Activated CD4-positive, alpha-beta T cell treated with anti-CD3 and anti-CD28 coated beads, Interleukin-2, amount 50 U/mL, for 24 hours (primary cell): ENCODE data around the gene SGPP2.

Source experiments
- DNase-seq, 2 donors: peaks; one replicate each; pipeline ENCODE4 v3.0.0-alpha.2; 2020; ENCODE audit warnings: low read depth in 1 of 2, low spot score in 1 of 2

SGPP2 gene

GRCh38 chr2:222523783-222524544 is 99.6 kb downstream of the SGPP2 start:
- no peak for DNase-seq

GRCh38 chr2:222525811-222526210 is 101.5 kb downstream of the SGPP2 start:
- DNase-seq = no peak

GRCh38 chr2:222526480-222527277 is 102.3 kb downstream of the SGPP2 start:
- DNase-seq = no peak

DNA sequence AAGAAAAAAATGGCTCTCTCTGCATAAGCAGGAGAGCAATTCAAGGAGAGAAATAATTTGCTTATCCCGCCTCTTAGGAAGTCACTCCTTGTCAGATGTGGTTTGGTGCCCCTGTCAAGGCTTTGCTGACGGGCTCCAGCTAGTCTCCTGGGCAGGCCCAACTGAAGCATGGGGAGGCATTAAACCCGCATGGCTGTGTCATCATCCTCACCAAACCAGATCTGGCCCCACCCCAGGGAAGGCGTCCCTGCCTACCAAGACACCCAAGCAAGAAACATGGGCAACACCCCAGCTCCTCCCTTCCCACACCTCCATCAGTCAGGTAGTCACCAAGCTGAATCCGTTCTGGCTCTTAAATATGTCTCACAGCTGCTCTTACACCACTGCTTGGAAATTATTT is 108.0 kb downstream of the SGPP2 start:
- no peak for DNase-seq

DNA sequence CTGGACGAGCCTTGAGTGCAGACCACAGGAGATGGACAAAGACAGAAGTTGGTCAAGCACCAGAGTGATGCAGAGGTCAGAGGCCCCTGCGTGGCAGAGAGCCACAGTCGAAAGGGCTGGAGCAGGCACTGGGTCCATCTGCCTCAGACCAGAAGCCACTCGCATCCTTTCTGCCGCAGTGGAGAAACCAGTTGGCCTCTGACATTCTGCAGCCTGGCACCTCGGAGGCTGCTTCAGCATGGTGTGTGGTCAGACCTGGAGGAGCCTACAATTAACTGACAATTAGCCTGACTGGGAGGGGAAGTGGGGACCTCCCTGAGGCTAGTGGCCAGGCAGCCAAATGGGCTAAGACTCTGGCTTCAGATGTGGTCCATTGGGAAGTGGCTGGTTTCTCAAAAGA is 111.1 kb downstream of the SGPP2 start:
- DNase-seq = no peak

DNA sequence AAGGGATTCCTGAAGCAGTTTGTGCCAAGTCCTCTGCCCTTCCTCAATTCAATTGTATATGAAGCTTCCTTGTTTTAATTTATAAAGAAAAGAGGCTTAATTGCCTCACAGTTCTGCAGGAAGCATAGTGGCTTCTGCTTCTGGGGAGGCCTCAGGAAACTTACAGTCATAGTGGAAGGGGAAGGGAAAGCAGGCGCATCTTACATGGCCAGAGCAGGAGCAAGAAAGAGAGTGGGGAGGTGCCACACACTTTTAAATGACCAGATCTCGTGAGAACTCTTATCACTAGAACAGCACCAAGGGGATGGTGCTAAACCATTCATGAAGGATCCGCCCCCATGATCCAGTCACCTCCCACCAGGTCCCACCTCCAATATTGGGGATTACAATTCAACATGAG is 114.2 kb downstream of the SGPP2 start:
- DNase-seq = no peak

GRCh38 chr2:222544661-222545060 is 120.3 kb downstream of the SGPP2 start:
- DNase-seq = no peak

DNA sequence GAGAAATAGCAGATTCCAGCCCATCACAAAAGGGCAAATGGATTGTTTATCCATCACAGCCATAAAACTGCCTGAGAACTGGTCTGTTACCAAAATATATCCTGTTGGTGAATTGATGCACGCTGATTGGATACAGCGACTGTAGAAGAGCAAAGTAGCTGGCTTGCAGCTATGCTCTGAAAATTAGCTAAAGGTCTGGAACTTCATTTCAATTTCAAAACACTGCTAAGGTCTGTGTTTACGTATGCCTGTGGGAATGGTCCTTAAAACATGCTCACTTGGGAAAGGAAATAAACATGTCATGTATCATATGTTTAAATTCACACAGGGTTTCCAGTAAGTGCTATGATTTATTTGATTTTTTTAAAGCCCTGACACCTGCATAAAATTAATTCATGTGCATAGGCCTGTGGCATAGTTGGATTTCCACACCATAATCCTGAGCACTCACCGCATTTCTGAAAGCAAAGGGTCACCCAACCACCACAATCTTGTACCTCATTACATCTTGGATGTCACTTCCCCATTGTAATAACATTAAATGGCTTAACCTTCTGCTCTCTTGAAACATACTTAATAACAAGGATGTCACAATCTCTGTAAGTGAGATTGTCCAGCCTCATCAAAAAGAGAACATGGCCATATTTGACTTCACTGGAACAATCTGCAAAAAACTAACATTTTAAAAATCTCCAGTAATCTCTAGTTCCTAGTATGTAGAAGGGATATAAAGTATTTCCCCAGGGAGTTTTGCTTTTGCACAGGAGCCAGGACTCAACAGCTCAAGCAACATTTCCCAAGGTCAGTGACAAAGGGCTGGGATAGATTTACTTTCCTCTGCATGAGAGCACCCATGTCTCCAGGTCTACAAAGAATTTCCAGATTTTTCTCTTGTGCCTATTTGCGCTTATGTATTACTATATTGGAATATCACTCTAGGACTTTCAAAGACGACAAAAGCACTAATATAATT is 121.8 kb downstream of the SGPP2 start:
- no peak for DNase-seq

GRCh38 chr2:222547083-222547482 is 122.7 kb downstream of the SGPP2 start:
- DNase-seq = no peak

- no peak for DNase-seq
These were observed 124.6 kb downstream of the SGPP2 start for GRCh38 chr2:222548992-222549391.

DNA sequence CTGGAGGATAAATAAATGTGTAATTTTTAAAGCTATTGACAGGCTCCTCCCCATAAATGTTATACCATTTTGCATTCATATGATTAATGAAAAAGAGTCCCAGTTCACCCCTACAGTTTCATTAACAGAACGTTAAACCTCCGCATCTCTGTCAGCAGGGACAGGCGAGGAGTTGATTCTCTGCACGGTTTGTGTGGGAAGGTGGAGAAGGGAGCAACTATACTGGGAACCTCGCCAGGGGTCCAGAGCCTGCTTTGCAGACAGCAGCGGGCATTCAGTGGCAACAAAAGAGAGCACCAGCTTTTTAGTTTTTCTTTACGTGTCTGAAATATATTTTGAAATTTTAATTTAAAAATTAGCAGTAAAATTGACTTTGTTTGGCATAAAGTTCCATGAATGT is 130.2 kb downstream of the SGPP2 start:
- no peak for DNase-seq

GRCh38 chr2:222561151-222561550 is 136.8 kb downstream of the SGPP2 start:
- DNase-seq = no peak

DNA sequence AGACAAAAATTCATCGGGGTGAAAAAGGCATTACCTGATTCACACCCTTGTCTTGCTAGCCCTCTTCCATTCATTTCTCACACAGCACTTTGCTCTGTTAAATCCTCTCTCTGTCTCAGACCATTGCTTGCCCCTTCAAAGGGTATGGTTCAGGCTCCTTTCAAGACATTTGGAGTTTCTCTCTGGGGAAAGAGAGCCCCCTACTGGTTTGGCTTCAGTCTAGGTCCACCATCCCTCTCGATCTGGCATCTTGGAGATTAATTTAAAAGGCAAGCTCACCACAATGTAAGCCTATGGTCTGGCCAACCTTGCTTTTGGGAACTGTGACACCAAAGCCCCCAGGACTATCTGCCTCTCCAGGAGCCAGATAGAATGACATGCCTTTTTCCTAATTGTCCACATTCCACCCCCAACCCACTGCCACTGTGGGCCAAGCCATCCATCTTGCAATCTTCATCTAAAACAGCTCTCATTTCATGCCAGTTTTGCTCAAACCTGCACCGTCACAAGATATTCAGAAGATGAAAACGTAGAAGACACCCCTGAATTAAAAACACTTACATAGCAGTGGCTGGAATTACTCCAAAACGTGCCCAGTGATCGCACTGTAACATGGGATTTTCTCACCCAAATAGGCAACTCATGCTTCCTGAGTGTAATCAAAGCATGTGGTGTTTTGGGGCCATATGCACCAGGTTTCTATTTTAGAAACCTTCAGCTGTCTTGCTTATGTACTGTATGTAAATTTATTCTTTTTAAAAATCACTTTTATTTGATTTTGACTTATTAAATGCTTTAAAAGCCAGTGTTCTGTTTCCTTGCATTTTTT is 137.7 kb downstream of the SGPP2 start:
- no peak for DNase-seq

DNA sequence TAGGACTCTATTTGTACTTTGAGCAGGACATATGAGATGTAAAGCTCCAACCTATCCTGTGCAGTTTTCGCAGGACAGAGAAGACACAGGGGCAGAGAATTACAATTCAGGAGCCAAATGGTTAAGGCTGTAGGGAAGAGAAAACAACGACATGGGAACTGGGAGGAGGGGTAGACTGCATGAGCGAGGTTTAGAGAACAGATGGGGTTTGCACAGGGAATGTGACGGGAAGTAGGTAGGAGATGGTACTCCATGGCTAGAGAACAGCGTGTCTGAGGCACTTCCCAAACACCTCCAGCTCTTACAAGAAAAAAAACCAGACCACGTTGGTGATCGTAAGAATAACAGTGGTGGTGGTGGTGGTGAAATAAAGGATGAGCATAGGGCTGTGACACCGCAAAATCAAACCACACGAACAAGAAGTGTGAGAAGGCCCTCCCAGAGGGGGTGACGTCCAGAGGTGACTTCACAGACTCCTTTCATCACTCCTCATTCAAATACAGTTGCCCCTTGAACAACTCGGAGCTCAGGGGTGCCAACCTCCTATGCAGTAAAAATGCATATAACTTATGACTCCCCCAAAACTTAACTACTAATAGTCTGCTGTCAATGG is 138.9 kb downstream of the SGPP2 start:
- no peak for DNase-seq

DNA sequence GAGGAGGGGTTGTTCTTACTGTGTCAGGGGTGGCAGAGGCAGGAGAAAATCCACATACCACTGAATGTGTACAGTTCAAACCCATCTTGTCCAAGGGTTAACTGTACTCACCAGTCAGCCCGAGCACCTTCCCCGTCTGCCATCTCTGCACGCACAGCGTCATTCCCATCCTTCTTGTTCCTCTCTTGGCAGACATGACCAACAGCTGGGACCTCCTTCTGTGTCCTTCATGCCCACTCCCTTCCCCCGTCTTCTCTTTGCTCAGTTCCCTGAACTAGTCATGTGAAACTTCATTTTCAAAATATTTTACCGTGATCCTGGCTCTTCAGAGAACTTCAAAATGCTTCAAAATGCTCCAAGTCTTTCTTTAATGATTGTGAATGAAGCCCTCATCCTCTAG is 139.6 kb downstream of the SGPP2 start:
- DNase-seq = no peak

DNA sequence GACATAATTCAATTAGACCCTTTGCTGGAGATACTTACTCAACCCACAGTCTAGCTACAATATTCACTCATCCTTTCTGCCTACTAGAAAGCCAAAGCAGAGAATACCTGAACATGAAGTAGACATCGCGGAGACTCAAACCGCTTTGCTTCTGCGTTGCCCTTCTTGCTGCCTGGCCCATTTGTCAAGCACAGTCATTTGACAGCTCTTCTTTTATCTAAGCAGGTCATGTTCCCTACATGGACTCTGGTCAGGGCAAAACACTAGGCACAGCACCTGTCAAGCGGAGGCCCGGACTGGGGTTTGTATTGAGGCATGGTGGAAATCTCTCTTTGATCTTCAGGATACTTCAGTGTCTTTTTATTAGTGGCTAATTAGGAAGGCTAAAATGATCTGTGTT is 141.9 kb downstream of the SGPP2 start:
- no peak for DNase-seq

DNA sequence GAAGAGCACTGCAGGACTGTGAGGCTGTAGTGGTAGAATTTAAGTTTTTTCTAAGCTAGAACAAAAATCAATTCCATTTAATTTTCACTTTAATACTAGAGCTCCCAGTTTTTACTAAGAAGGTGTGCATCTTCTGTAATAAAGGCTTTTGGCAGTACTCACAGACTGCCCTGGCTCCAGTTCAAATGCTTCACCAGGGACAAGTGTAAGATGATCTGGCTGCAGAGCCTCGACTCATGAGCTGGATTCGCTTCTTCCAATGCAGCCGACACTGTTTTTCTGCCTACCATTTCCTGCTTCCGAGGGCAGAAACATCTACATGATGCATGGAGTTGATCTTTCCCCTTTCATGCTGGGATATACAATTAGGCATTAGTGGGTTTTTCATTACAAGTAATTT is 144.5 kb downstream of the SGPP2 start:
- DNase-seq = no peak

DNA sequence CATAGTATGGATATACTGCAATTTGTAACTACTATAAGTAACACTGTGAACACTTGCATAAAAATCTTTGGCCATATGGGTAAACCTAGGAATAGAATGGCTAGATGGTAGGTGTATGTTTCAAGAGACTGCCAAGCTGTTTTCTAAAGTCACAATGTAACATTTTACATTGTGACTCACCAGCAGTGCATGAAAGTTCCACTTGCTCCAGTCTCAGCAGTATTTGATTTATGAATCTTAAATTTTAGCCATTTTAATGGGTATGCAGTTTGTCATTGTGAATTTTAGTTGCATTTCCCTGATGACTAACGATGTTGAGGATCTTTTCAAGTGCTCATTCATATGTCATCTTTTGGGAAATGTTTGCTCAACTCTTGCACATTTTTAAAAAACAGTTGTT is 145.5 kb downstream of the SGPP2 start:
- no peak for DNase-seq

DNA sequence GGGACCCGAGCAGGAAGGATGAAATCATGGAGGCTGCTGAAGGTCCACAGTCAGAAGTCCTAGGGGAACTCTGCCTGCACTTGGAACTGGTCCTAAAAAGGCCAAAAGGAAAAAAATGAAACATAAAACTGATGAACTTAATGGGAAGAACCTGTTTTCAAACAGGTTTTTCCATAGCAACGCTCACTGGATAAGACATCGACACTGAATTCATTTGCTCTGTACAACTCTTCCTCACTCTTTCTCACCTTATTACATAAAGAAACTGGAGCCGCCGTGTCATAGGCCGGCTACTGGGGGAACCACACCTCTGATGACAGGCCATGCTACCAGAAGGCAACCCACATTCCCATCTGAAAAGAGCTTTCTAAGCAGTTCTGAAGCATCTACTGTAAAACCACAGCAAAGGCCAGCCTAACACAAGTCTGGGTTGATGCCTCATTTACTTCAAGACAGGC is 147.9 kb downstream of the SGPP2 start:
- DNase-seq = no peak

DNA sequence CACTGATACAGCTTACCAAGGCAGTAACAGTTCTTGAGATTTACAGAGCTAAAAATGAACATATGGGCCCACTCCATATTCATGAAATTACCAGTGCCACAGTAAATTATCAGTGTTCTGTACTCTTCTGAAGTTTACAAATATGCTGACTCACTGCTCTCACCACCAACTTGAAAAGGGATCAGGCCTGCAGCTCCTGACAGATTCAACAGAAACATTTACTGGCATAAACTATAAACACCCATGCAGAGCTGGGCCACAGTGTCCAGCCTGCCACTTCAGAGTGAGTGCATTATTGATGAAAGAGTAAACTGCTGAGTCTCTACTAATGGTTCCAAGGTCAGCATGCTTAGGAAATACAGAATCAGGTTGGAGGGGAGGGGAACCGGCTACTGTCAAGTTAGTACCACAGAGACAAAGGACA is 148.4 kb downstream of the SGPP2 start:
- DNase-seq = no peak
